NCI-H2081 (cell line): ENCODE data around the gene HSFX3.
"Not testable (repeated sequence)": the region's sequence is repeated elsewhere in the genome, so short reads cannot be mapped to it uniquely, and the experiment has no call there.

ENCODE experiments used
- DNase-seq, 2 experiments: peaks; one replicate each; lab custom pipeline; 2025; lab: John Stamatoyannopoulos, UW

Gene HSFX3

GRCh38 chrX:149545545-149546543 lies 3.9 kb downstream of the HSFX3 start:
- not testable (repeated sequence) for DNase-seq

- no peak for DNase-seq
Observed at GRCh38 chrX:149541521-149542047, 8.1 kb downstream of the HSFX3 start.

- DNase-seq, result peak; percentile 79 to 90
Observed at GRCh38 chrX:149540621-149541520, 8.9 kb downstream of the HSFX3 start, which contains the start of gene EOLA1. Gene EOLA1, plus strand, starts transcription at chrX:149541012. Its CDS starts 4,619 bp downstream, at chrX:149545631.

GRCh38 chrX:149540131-149540620 lies 9.5 kb downstream of the HSFX3 start:
- DNase-seq, result peak; percentile 73 to 83

GRCh38 chrX:149539283-149540130 lies 10.2 kb downstream of the HSFX3 start:
- peak; percentile 67 to 74 for DNase-seq

- not testable (repeated sequence) for DNase-seq
Observed at GRCh38 chrX:149537474-149537873, 12.2 kb downstream of the HSFX3 start.

GRCh38 chrX:149534926-149535602 lies 14.7 kb downstream of the HSFX3 start:
- not testable (repeated sequence) for DNase-seq

GRCh38 chrX:149533999-149534398 lies 15.7 kb downstream of the HSFX3 start:
- DNase-seq, result not testable (repeated sequence)

- not testable (repeated sequence) for DNase-seq
Observed at GRCh38 chrX:149532868-149533267, 16.9 kb downstream of the HSFX3 start.

GRCh38 chrX:149531599-149531998 lies 18.1 kb downstream of the HSFX3 start:
- no peak for DNase-seq

GRCh38 chrX:149528381-149528780 lies 21.3 kb downstream of the HSFX3 start:
- DNase-seq, result no peak

- DNase-seq, result no peak
Observed at GRCh38 chrX:149527705-149528104, 22.0 kb downstream of the HSFX3 start.

GRCh38 chrX:149526318-149527033 lies 23.2 kb downstream of the HSFX3 start:
- not testable (repeated sequence) for DNase-seq

GRCh38 chrX:149525903-149526302 lies 23.8 kb downstream of the HSFX3 start:
- not testable (repeated sequence) for DNase-seq

- DNase-seq, result peak in 1 of 2 experiments; percentile 4
Observed at GRCh38 chrX:149525389-149525788, 24.3 kb downstream of the HSFX3 start.

GRCh38 chrX:149522916-149523315 lies 26.8 kb downstream of the HSFX3 start:
- DNase-seq, result no peak

GRCh38 chrX:149521438-149521837 lies 28.3 kb downstream of the HSFX3 start:
- no peak for DNase-seq

- not testable (repeated sequence) for DNase-seq
Observed at GRCh38 chrX:149520636-149521277, 29.0 kb downstream of the HSFX3 start.

GRCh38 chrX:149518236-149518635 lies 31.5 kb downstream of the HSFX3 start:
- no peak for DNase-seq
